DND-41 (cell line): Measurements from ENCODE around the gene GABRA5.

Experiments
- CTCF ChIP-seq: IDR thresholded peaks from 2 replicates; pipeline ENCODE4 v1.5.1; 2012; ENCODE audit warnings: borderline replicate concordance, low read length, moderate library complexity, mild to moderate bottlenecking; ENCODE audit not compliant: poor library complexity, severe bottlenecking; ENCODE audit errors: extremely low read depth
- EZH2 ChIP-seq: IDR thresholded peaks from 3 replicates; pipeline ENCODE4 v1.6.1; 2012; ENCODE audit warnings: borderline replicate concordance, low read depth, mild to moderate bottlenecking, moderate library complexity, low read length, inconsistent platforms; ENCODE audit not compliant: severe bottlenecking

GRCh38 chr15:26869628-26870027 lies 2.8 kb downstream of the GABRA5 start:
- TF ChIP-seq CTCF (no peak), EZH2 (no peak)
